GM18951 (cell line): Measurements from ENCODE around the gene LACTBL1.

Source experiments
- POLR2A ChIP-seq: IDR thresholded peaks from 4 replicates; pipeline ENCODE4 v1.6.1; 2011; ENCODE audit warnings: mild to moderate bottlenecking; ENCODE audit not compliant: insufficient read length, insufficient read depth; ENCODE audit errors: extremely low read depth
- in situ Hi-C: fragments of 300-500 bp; cut with MboI; formaldehyde crosslinking; loops from one replicate; pipeline ENCODE4 v1.12.0; 2022; ENCODE audit warnings: low sequenced_read_pairs, mixed read lengths, inconsistent platforms; ENCODE audit not compliant: unreplicated experiment

The LACTBL1 gene

GRCh38 chr1:22917989-22918388, 54.7 kb downstream of the LACTBL1 start:
- in situ Hi-C loops = no loop called here
- no peak for TF ChIP-seq POLR2A

DNA sequence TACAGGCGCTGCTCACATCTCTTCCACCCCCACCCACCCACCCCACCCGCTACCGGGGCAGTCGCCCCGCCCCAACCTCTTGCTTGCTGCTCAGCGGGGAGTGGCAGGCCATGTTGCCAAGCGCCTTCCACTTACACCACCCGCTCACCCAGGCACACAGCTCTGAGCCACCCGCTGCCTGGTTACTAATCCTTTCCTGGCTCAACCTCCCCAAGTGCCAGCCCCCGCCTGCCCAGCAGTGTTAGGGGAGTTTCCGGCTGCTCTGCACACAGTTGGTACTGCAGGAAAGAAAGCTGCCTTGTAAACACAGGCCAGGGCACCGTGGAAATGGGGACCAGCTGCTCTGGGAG, 56.2 kb downstream of the LACTBL1 start:
- in situ Hi-C loops = no loop called here
- no peak for TF ChIP-seq POLR2A

DNA sequence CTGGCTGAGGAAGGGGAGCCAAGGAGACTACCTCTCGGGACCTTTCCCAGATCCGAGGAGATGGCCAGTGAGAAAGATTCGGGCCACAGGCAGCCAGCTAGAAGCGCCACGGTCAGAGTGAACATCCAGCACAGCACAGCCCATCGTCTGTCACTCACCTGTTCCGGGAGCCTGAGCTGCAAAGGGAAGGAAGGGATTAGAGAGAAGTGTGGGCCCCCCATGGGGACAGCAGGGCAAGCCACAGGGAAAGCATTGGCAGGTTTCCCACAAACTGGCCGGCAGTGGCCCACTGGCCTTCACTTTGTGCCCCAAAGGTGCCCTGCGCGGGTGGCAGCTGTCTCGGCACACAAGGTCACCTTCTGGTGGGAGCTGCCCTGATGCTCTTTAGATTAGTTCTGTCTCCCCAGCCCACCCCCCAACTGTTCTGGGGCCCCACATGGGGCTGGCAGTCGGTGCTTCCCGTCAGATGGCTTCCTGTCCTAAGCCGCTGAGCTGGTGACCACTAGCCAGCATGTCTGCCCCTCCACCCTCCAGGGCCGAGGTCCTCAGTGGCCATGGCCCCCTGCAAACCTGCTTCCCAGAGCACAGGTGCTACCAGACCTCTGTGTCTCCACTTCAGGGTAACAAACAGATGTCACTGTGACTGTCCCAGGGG, 56.7 kb downstream of the LACTBL1 start:
- no peak for TF ChIP-seq POLR2A
- in situ Hi-C loops = no loop called here

GRCh38 chr1:22915231-22915630, 57.4 kb downstream of the LACTBL1 start:
- TF ChIP-seq POLR2A = no peak

GRCh38 chr1:22914633-22915217, 57.9 kb downstream of the LACTBL1 start:
- in situ Hi-C loops = no loop called here

More at GRCh38 chr1:22915231-22915630, 57.4 kb downstream of the LACTBL1 start:
- in situ Hi-C loops = no loop called here

GRCh38 chr1:22914156-22914555, 58.5 kb downstream of the LACTBL1 start:
- no peak for TF ChIP-seq POLR2A
- in situ Hi-C loops = no loop called here

More at GRCh38 chr1:22914633-22915217, 57.9 kb downstream of the LACTBL1 start:
- TF ChIP-seq POLR2A = no peak

DNA sequence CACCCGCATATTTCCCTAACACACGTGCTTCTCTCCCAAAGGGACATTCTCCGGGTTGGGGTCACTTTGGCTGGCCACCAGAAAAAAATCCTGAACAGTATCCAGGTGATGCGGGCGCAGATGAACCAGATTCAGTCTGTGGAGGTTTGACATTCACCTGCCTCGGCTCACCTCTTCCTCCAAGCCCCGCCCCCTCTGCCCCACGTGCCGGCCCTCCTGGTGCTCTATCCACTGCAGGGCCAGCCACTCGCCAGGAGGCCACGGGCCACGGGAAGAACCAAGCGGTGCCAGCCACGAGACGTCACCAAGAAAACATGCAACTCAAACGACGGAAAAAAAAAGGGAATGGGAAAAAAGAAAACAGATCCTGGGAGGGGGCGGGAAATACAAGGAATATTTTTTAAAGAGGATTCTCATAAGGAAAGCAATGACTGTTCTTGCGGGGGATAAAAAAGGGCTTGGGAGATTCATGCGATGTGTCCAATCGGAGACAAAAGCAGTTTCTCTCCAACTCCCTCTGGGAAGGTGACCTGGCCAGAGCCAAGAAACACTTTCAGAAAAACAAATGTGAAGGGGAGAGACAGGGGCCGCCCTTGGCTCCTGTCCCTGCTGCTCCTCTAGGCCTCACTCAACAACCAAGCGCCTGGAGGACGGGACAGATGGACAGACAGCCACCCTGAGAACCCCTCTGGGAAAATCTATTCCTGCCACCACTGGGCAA, 59.1 kb downstream of the LACTBL1 start:
- in situ Hi-C loops = no loop called here
- no peak for TF ChIP-seq POLR2A

DNA sequence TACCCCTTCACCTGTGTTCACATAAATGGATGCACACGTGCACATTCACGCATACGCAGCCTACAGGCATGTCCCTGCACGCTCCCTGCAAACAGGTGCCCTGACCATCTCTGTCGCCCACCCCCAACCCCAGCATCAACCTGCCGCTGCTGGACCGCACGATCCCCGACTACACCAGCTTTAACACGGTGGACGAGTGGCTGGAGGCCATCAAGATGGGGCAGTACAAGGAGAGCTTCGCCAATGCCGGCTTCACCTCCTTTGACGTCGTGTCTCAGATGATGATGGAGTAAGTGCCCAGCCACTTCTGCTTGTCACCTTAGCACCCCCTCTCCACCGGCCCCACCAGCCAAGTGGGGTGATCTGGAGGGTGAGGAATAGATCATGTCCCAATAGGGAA, 60.4 kb downstream of the LACTBL1 start:
- no peak for TF ChIP-seq POLR2A
- in situ Hi-C loops = no loop called here

GRCh38 chr1:22910986-22911651, 61.5 kb downstream of the LACTBL1 start:
- no peak for TF ChIP-seq POLR2A
- in situ Hi-C loops = no loop called here

- no peak for TF ChIP-seq POLR2A
- in situ Hi-C loops = no loop called here
These were observed 62.4 kb downstream of the LACTBL1 start for GRCh38 chr1:22910286-22910685.

GRCh38 chr1:22908880-22909426, 63.7 kb downstream of the LACTBL1 start:
- no peak for TF ChIP-seq POLR2A
- in situ Hi-C loops = no loop called here

GRCh38 chr1:22907528-22907927, 65.1 kb downstream of the LACTBL1 start:
- in situ Hi-C loops = no loop called here
- TF ChIP-seq POLR2A = no peak

GRCh38 chr1:22906968-22907367, 65.7 kb downstream of the LACTBL1 start:
- in situ Hi-C loops = no loop called here
- no peak for TF ChIP-seq POLR2A
